Omental fat pad (tissue), 4 donors: ENCODE results near the gene IL1R1. TPM values are rescaled to one million over a fixed set of nuclear protein-coding genes. Genes with fewer than 3 reads are reported as not detected.

Experiments
- ATAC-seq: fragments of 150-250 bp; one replicate; pipeline ENCODE4 v1.9.1; 2016; ENCODE audit warnings: mild to moderate bottlenecking, moderate library complexity; ENCODE audit not compliant: low FRiP score
- DNase-seq: peaks from one replicate; pipeline ENCODE4 v3.0.0-alpha.2; 2019; ENCODE audit warnings: low spot score
- CTCF ChIP-seq, 3 donors: fragments of 450-650 bp; IDR thresholded peaks; one replicate each; pipeline ENCODE4 v1.5.1; 2016 to 2017; ENCODE audit warnings: antibody characterized with exemption in 3 of 3, mild to moderate bottlenecking in 3 of 3, moderate library complexity in 2 of 3
- total RNA-seq, 4 donors: library from RNA; depleted of rRNA; stranded (reverse); fragments of >200 nt; gene quantifications; one replicate each; pipeline ENCODE4 v1.1.0, GENCODE V29; 2016

IL1R1 gene
- total RNA-seq, 4 donors from 2014 or later = 167 to 541 (median 270) TPM

GRCh38 chr2:102190430-102191107, 48.0 kb downstream of the IL1R1 start:
- no peak for TF ChIP-seq CTCF (IDR thresholded peaks at IDR 0.05)
- ATAC-seq (no peak), DNase-seq (no peak)

GRCh38 chr2:102191501-102191900, 49.0 kb downstream of the IL1R1 start:
- ATAC-seq = no peak
- no peak for DNase-seq
- no peak for TF ChIP-seq CTCF (IDR thresholded peaks at IDR 0.05)

GRCh38 chr2:102193074-102193473, 50.5 kb downstream of the IL1R1 start:
- DNase-seq (no peak), ATAC-seq (peak; percentile 57)
- no peak for TF ChIP-seq CTCF (IDR thresholded peaks at IDR 0.05)

GRCh38 chr2:102194609-102195268, 52.2 kb downstream of the IL1R1 start:
- TF ChIP-seq CTCF (IDR thresholded peaks at IDR 0.05) = no peak
- ATAC-seq (no peak), DNase-seq (no peak)

GRCh38 chr2:102197389-102198137, 55.0 kb downstream of the IL1R1 start:
- no peak for TF ChIP-seq CTCF (IDR thresholded peaks at IDR 0.05)
- DNase-seq (no peak), ATAC-seq (no peak)

DNA sequence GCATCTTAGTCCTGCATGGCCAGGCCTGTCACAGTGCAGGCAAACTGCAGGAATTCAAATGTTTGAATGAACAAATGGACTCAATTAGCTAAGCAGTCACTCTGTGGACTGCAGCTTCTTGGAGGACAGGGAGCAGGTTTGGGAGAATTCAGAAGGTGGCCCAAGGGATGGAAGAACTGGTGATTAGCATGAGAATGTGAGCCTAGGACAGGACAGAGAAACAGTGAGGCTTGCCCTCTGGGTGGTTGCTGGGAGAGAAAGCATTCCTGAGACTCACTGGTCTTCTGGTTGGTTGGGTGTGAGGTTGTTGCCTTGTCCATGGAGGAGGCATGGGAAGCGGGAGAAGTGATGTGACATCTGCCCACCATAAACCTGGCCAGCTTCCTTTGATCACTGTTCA, 58.0 kb downstream of the IL1R1 start:
- DNase-seq = no peak
- no peak for ATAC-seq
- no peak for TF ChIP-seq CTCF (IDR thresholded peaks at IDR 0.05)
